Gastroesophageal sphincter (tissue), 3 donors: ENCODE results near the gene NAA30.
"Not testable (repeated sequence)": the region's sequence is repeated elsewhere in the genome, so short reads cannot be mapped to it uniquely, and the experiment has no call there.

ENCODE experiments used
- POLR2A ChIP-seq, 2 donors: fragments of 450-650 bp; IDR thresholded peaks; one replicate each; pipeline ENCODE4 v1.6.1; 2017; ENCODE audit warnings: antibody characterized with exemption in 2 of 2, mild to moderate bottlenecking in 2 of 2, moderate library complexity in 1 of 2
- TF ChIP-seq, protein P1 (sequence below), 4 experiments: fragments of 200-600 bp in 2 of 4; fragments of 450-650 bp in 2 of 4; sonication (generic) in 1 of 4; IDR thresholded peaks; one replicate each; pipeline ENCODE4 v1.5.1; 2017 to 2019; ENCODE audit warnings: antibody characterized with exemption in 4 of 4, mild to moderate bottlenecking in 2 of 4, moderate library complexity in 2 of 4

DNA sequence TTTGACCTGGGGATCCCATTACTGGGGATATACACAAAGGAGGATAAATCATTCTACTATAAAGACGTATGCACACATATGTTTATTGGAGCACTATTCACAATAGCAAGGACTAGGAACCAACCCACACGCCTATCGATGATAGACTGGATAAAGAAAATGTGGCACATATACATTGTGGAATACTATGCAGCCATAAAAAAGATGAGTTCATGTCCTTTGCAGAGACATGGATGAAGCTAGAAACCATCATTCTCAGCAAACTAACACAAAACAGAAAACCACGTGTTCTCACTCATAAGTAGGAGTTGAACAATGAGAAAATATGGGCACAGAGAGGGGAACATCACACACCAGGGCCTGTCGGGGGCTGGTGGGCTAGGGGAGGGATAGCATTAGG, 20.2 kb upstream of the NAA30 start:
- TF ChIP-seq POLR2A (IDR thresholded peaks at IDR 0.05): not testable (repeated sequence)
- TF ChIP-seq, protein P1, sequence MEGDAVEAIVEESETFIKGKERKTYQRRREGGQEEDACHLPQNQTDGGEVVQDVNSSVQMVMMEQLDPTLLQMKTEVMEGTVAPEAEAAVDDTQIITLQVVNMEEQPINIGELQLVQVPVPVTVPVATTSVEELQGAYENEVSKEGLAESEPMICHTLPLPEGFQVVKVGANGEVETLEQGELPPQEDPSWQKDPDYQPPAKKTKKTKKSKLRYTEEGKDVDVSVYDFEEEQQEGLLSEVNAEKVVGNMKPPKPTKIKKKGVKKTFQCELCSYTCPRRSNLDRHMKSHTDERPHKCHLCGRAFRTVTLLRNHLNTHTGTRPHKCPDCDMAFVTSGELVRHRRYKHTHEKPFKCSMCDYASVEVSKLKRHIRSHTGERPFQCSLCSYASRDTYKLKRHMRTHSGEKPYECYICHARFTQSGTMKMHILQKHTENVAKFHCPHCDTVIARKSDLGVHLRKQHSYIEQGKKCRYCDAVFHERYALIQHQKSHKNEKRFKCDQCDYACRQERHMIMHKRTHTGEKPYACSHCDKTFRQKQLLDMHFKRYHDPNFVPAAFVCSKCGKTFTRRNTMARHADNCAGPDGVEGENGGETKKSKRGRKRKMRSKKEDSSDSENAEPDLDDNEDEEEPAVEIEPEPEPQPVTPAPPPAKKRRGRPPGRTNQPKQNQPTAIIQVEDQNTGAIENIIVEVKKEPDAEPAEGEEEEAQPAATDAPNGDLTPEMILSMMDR (IDR thresholded peaks at IDR 0.05): not testable (repeated sequence)
